SW480 (cell line): ENCODE results near the gene SLC35B3.
"Not testable (repeated sequence)": the region's sequence is repeated elsewhere in the genome, so short reads cannot be mapped to it uniquely, and the experiment has no call there.

Source experiments
- DNase-seq: peaks from one replicate; pipeline ENCODE4 v3.0.0-alpha.2; 2016; ENCODE audit warnings: low spot score

Gene SLC35B3

DNA sequence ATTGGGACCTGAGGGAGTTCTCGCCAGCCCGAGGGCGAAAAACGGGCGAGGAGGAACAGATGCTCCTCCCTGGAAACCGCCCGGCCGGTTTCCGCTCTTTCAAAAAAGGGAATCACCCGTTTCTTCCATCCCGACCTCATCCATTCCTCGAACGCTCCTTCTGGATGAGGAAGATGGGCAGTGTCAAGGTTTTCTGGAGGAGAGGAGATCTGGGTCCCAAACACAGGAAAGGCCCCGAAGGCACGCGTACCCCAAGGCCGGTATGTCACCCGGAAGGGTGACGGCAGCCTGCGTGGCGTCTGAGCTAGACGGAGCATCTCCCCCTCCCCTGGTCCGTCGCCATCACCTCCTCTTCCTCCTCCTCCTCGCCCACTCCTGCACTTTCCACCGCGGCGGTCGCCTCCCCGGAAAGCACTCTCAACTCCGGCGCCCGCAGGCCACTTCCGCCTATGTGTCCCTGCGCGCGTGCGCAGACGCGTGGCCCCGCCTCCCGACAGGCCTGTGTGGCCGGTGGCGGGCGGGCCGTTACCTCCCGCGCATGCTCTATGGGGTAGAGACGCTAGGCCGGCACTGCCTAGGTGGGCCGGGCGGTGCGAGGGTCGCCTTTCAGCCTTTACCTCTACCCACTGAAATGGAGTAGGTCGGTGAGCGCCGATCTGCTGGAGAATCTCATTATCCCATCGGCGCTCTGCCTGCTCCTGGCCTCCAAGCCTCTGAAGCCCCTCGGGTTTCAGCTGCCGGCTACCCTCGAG, at the start of gene SLC35B3:
Gene SLC35B3 (minus strand): TSS at position 453 of the 752 bp plus-strand sequence.
- DNase-seq: peak; percentile 83

DNA sequence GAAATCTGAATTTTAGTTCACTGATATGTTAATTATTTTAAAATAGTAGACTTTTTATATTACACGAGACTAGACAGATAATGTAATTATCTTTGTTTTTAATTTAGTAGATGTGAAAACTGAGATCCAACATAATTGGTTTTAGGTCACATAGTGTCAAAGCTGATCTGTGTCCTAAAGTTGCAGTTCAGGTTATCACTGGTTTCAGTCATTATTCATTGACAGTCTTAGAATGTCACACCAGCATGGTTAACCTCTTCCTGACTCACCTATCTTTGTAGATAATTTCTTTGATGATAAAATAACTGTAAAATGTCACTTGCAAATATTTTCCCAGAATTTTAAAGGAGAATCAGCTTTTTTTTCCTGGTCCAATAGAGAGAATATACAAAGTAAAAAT, 48.3 kb upstream of the SLC35B3 start:
- no peak for DNase-seq

DNA sequence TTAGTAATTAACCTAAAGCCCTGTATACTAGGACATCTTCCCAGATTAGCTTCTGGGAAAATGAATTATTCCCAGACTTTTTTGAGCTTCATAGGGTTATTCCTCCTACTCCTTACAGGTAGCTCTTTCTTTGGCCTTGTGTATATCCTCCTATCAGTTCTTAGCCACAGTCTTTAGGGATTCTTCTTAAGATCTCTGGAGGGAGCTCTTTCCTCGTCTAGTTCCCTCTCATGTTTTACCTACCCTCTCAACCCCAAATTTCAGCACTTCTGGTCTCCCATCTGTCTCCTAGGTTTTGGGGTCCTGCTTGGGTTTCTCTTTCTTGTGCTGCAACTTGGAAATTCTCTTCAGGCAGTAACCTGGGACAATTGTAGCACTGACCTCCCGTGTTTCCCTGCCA, 46.4 kb upstream of the SLC35B3 start:
- no peak for DNase-seq

DNA sequence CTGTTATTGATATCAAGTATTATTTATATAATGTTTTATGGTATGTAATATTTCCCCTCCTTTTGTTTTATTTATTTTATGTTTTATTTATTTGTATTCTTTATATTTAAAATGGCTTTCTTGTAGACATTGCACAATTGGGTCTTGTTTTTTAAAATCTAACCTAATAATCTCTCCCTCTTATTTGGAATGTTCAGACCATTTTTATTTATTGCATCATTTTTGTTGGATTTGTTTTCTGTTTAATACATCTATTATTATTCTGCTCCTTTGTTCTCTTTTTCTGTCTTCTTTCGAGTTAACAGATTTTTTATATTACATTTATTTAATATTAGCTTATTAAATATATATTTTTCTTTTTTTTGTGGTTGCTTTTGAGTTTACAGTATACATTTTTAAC, 43.1 kb upstream of the SLC35B3 start:
- DNase-seq: no peak

DNA sequence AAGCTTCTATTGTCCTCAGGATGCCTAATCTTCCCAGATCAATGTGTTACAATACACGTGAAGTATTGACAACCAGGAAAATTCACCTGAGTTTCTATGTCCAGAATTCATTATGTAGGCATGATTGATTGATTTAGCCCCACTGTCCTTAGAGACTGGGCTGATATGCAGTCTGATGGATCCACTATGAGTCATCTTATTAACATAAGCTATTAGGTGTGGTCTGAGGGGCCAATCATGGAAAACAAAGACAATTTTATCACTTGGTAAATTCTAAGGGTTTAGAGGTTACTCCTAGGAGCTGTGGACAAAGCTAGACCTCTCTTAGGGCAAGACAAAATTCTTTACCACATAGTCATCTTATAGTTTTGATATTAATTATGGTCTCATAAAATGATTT, 41.3 kb upstream of the SLC35B3 start:
- no peak for DNase-seq

DNA sequence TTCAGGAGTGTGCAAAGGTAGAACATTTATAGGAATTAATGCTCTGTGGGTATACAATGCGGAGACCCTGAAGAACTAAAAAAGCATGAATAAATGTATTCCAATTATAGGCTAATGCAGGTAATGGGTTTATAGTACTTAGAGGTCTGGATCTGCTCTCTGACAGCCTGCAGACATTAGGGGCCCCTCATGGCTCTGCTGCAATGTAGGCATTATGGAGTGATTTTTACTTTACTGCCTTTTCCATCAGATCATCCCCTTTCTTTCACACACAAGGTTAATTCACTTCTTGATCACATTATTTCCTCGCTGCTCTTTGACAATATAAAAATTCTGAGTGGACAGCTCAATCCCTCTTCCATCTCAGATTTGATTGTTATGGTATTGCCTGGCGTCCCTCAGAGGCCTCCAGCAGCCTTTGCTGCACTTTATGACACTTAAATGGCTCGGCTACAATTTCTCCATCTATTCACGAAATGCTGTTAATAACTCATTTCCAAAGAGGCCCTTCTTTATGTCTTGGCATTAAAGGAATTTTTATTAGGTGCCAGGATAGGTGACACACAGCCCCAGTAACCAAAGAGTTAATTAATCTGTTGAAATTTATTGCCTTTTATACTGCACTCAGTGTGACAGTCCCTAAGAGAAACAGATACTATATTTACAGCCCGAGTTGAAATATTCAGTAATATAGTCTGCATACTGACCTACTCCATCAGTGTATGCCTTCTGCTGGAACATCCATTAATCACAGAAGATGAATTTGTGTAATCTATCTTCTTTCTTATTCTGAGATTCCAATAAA, 33.4 kb upstream of the SLC35B3 start:
- no peak for DNase-seq

DNA sequence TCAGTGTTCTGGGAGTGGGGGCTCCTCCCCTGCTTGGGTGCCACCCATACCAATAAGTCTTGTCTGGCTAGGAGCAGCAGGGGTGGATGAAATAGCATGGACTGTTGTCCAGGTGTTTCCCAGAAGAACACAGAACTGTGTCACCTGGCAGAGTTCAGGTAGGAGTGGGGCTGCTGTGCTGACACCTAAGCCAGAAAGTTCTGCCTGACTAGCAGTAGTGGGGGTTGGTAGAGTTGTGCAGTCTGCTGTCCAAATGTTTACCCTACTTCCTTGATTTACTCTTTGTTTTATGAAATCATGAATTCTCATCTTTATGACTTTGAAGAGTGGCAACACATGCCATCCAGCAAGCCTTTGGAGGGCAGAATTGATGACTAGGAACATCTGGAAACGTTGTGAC, 27.3 kb upstream of the SLC35B3 start:
- no peak for DNase-seq

DNA sequence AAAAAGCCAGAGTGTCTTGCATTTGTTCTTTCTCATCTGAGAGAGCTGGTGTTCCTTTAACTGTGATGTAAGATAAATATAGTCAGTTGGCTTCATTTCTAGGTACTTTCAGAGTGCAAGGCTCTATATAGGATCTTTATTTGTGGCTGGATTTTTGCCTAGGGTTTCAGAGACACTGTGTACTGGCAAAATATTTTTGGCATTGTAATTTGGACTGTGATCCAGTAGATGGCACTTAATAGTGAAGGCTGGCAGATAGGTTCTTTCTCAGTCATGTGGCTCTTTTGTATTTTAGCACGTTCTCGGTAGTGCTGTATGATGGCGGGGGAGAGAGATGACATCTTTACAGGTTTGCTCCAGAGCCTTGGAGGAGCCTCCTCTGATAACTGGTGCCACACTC, 26.8 kb upstream of the SLC35B3 start:
- DNase-seq: no peak

DNA sequence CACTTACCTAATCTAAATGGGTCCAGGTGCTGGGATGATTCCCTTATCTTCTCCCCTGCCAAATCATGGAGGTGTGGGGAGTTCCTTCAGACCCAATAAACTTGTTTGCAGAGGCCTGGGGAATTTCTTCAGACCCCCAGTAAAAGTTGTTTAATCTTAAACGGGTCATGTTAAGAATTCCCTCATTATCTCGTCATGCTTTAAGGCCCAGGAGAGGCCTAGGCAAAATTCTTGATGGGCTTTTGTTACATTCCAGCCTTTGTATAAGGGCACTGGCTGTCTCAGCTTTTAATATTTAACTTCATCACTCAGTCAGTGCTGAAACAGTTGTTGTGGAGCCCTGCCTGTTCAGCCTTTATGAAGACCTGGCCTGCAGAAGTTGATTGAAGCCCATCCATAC, 11.0 kb upstream of the SLC35B3 start:
- no peak for DNase-seq

DNA sequence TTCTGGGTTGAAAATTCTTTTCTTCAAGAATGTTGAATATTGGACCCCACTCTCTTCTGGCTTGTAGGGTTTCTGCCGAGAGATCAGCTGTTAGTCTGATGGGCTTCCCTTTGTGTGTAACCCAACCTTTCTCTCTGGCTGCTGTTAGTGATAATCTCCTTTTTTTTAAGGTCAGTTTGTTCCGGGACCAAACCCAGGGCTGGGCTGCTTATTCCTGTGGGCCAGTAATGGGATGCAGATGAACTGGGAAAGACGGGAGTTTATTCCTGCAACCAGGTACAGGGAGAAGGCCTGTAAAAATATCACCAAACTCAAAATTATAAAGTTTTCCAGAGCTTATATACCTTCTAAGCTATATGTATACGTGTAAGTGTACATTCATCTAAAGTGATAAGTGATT, 10.6 kb upstream of the SLC35B3 start:
- not testable (repeated sequence) for DNase-seq

DNA sequence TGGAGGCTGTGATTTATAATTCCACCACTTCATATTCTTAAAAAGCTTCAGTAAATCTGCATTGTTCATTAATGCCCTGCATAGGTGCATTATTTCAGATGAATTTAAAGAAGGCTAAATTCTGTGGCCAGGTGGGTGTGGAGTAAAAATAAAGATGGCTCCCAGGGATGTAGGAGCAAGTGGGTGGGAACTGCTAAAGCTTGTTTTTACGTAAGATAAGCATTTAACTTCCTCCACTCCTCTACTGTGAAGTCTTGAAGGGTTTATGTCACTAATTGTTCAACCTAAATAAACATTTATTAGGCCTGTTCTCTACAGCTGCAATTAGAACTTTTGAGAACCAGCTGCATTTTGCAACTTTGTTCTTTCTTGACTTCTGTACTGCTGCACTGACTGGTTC, 6.8 kb upstream of the SLC35B3 start:
- DNase-seq: no peak

DNA sequence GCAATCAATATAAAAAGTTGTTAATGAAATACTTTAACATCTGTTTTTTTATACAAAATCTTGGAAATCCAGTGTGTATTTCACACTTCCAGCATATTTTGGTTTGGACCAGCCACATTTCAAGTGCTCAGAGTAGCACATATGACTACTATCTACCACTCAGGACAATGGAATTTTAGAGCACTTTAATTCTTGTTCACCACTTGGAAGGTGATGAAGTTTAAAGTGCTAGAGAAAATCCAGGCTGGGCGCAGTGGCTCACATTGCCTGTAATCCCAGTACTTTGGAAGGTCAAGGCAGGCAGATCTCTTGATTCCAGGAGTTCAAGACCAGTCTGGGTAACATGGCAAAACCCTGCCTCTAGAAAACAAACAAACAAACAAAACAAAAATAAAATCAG, 6.1 kb upstream of the SLC35B3 start:
- no peak for DNase-seq

DNA sequence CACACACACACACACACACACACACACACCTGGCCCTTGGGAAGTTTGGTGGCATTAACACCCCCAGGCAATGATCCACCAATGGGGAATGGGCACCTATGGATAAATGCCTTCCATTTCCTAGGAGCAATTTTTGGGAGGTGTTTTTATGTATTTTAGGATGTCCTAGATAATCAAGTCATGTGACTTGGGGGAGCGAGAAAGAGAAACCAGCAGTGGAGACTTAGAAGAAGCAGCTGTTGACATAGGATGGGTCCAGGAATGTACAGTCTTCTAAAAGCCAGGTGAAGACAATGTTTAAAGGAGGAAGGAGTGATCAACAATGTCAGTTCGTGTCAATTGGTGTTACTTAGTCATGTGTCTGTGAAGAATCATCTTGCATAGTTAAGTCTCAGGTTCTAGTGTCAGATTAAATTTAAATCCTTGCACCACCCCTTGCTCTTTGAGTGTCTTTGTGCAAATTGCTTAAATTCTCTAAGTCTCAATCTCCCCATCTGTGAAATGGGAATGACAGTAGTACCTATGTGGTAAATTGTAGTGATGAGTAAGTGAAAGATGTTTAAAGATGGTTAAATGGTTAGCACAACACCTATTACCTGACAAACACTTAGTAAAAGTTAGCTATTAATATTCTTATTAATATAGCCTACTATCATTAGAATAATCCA, 4.4 kb upstream of the SLC35B3 start:
- no peak for DNase-seq

DNA sequence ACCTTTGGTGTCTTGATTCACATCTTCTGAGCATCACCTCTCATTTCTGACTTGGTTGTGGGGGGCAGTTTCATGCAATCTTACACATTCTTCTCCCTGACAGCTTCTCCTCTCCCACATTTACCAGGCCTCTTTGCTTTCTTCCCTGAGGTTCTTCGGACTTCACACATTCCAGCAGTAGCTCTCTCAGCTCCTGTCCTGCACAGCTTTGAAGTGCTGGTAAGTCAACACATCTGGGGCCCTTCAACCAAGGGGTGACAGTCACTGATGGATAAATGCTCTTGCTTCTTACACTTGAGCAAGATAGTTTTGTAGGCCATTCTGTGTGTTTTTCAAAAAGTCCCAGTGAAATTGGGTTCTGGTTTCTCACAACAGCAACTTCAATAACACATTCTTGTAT, 2.5 kb upstream of the SLC35B3 start:
- no peak for DNase-seq

DNA sequence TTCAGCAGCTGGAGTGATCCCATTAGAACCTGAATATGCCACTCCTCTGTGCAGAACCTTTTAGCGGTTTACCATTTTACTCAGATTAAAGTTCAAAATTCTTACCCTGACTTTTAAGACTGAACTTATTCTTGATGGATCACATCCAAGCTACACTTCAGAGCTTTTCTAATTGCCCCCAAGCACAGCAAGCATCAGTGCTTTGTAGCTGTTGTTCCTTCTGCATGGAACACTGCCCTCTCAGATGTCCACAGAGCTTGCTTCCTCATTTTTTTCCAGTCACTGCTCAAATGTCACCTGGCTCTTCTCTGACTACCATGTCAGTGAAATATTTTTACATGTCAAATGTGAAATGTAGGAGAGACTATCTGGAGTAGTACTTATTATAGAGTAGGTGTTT, 1.6 kb upstream of the SLC35B3 start:
- DNase-seq: no peak

DNA sequence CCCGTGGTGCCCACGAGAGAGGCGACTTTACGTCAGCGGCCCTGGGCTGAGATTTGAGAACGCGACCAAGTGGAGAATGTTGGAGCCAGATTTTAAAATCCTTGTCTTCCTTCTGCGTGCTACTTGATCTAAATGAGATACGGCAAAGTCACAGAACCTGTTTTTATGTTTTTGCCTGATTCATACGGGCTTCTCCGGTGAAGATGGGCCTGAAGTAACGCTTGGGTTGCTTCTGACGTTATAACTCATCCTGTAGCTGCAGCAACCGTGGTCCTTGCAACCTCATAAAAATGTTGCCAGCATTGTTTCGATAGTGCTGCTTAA, 462 bp upstream of the SLC35B3 start:
- no peak for DNase-seq

DNA sequence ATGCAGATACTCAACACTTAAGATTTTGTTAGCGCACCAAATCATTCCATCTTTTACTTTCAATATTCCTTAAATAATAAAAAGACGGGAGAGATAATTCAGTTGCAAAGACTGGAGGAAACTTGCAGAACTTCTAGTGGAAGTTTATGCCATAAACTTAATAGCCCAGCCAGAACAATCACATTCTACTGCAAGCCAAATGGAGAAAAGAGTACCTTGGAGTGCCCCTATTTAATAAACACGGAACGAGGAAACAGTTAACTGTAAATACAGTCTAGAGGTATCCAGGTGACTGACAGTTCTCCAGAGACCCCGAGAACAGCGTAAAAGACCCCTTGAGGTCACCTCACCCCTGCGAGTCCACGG, 635 bp downstream of the SLC35B3 start:
- DNase-seq: peak; percentile 13

DNA sequence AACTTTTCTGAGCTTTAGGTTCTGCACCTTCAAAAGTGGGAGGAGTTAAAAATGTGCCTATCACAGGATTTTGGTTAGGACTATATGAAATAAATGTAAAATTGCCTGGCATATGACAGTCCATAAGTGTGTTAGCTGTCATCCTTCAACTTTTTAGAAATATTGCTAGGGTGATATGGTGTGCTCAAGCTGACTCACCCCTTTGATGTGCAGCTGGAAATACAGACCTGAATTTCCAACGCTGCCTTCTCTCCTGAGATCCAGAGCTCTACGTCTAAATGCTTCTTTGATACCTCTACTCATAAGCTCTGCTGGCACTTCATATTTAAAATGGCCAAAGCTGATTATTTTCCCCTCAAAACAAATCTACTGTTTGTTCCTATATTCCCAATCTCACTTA, 2.7 kb downstream of the SLC35B3 start:
- DNase-seq: no peak

DNA sequence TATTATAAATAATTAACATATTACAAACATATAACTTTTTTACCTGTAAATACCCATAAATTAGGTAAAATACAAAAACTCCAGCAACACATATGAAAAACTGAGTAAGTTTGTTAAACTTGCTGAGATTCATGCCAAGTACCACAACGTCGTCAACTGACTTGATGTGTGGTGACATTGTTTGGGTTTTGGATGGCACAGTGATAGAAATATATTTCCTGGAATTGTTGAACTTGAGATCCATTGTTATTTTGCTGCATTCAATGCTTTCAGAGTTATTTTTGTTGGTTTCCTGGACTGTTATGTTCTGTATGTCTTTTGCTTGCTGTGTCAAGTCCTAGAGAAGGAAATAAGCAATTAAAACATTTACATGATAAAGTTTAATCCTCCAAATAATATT, 5.5 kb downstream of the SLC35B3 start:
- no peak for DNase-seq

DNA sequence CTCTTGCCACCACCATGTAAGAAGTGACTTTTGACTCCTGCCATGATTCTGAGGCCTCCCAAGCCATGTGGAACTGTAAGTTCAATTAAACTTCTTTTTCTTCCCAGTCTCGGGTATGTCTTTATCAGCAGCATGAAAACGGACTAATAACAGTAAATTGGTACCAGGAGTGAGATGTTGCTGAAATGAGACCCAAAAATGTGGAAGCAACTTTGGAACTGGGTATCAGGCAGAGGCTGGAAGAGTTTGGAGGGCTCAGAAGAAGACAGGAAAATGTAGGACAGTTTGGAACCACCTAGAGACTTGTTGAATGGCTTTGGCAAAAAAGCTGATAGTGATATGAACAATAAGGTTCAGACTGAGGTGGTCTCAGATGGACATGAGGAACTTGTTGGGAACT, 8.8 kb downstream of the SLC35B3 start:
- not testable (repeated sequence) for DNase-seq

DNA sequence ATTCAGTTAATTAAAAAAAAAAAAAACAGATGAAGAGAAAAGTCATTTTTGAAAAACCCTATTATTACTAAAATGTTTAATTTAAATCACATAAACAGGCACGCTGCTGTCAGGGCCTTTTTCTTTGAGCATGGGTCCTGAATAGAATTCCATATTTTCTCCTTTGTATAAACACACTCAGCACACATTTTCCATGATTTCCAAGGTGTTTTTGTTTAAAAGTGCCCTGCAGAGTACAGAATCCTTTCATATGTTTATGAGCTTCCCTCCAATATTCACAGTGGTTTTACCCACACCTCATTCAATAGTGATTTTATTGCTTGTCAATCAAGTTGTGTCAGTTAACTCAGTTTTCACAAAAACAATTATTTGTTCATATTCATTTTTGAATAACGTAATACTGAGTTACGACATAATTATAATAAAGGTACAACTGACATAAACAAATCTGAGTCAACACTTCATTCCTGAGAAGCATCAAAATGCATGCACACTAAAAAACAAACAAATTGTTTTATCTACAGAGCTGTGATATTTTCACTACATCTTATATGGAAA, 15.2 kb downstream of the SLC35B3 start:
- no peak for DNase-seq

DNA sequence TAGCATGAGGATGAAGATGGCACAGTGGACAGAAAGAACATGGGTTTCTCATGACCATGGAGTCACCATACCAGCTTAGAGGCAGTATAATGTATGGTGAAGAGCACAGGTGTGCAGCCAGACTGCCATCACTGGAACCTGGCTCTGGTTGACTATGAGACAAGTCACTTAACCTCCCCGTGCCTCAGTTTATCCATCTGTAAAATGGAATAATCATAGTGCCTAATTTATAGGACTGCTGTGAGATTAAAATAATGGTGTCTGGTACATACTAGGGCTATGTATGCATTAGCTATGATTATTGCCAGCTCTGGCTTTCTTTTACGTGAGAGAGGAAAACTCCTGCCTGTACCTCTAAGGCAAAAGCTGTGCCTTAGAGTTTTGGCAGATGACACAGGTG, 19.4 kb downstream of the SLC35B3 start:
- no peak for DNase-seq

DNA sequence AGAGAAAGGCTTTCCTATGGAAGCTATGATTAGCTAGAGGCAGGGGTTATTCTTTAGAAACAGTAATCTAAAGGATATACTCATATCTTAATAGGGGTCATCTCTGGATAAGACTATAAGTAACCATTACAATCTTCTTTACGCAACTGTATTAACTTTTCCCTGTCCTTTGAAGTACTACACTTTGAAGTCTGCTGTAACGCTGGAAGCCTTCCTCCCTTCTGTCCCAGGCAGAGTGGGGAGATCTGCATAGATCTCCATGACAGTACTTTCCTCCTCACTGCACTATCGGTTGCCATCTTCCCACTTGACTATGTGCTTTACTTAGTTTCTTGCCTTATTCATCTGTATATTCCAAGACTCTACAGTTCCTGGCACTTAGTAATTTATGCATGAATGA, 20.1 kb downstream of the SLC35B3 start:
- no peak for DNase-seq
